ENCODE measurements around the gene ANAPC15. TPM values are rescaled to one million over a fixed set of nuclear protein-coding genes. Genes with fewer than 3 reads are reported as not detected.

Gene ANAPC15
- total RNA-seq, 1 experiment from 2014 or later: 65.6 TPM

- TF ChIP-seq CTCF (IDR thresholded peaks at IDR 0.05 in 2 of 3, conservative IDR thresholded peaks at IDR 0.05 in 1 of 3; ENCODE audit: borderline replicate concordance in 1 of 3, insufficient read depth in 1 of 3, low read depth in 2 of 3, low read length in 2 of 3): peak in 2 of 3 experiments; percentile 28 to 41; a peak in 1 of 6 replicates
- TF ChIP-seq SP1 (IDR thresholded peaks at IDR 0.05; ENCODE audit: low read depth): peak; percentile 89
- peak; percentile 64; the same call in 1 of the 2 replicates for TF ChIP-seq ELF1 (IDR thresholded peaks at IDR 0.05; ENCODE audit: borderline replicate concordance, low read depth)
These were observed 9.3 kb downstream of the ANAPC15 start, which contains the start of gene LAMTOR1 (continued) for GRCh38 chr11:72102946-72103753.

GRCh38 chr11:72102631-72102945 lies 9.9 kb downstream of the ANAPC15 start:
- no peak overlapping the region for H2AFZ ChIP-seq (ENCODE audit: low read depth, low read length, poor library complexity, severe bottlenecking)
- DNase-seq (ENCODE audit: low read depth, low spot score) (no peak), ATAC-seq (no peak)
- POLR2A ChIA-PET: no interaction called here
- H3K9ac ChIP-seq (ENCODE audit: low read length): peak overlapping the region; percentile 95
- peak overlapping the region; percentile 89 to 99 for H3K4me3 ChIP-seq (replicated peaks in 1 of 2; ENCODE audit: low read depth in 1 of 2, low read length in 2 of 2)
- peak overlapping the region; percentile 80 for H3K27ac ChIP-seq (ENCODE audit: low read depth, low read length)
- BruUV-seq (replicated peaks): no TSS peak
- H3K79me2 ChIP-seq (ENCODE audit: insufficient read depth, low read length): peaks cover 36% of the 10 kb centered on the region
- CTCF ChIA-PET: no interaction called here
- H4K20me1 ChIP-seq (ENCODE audit: insufficient read depth): no peaks in the 10 kb centered on the region
- peaks cover 11 to 18% of the 10 kb centered on the region in 2 experiments; a peak in 3 of 4 replicates for H3K4me1 ChIP-seq (ENCODE audit: control insufficient read depth in 1 of 2, insufficient read depth in 2 of 2, low read length in 2 of 2)
- H3K9me2 ChIP-seq (ENCODE audit: insufficient read depth): no peaks in the 10 kb centered on the region
- no peaks in the 10 kb centered on the region for H3K27me3 ChIP-seq (ENCODE audit: insufficient read depth, low read length)
- intact Hi-C loops (cut with micrococcal nuclease): loop anchor here (5.0 kb wide), 1 partner anchor 120 kb away; the partner anchor contains the start of gene INPPL1
- peaks cover 8 to 15% of the 10 kb centered on the region in 2 experiments; a peak in 3 of 4 replicates for H3K36me3 ChIP-seq (ENCODE audit: control insufficient read depth in 1 of 2, insufficient read depth in 2 of 2, low read length in 2 of 2)
- H3K4me2 ChIP-seq (ENCODE audit: low read length): peak overlapping the region; percentile 90
- RAD21 ChIA-PET (ENCODE audit: low non-redundant PET in 1 of 2, low total read pairs in 2 of 2, uncharacterized antibody in 2 of 2, unreplicated experiment in 2 of 2): interaction anchor here in 1 of 2 experiments (0.6 kb wide), 1 partner anchor 10 kb away, joined by 3 read pairs; the partner anchor contains the start of gene ANAPC15
- H3K9me3 ChIP-seq (ENCODE audit: control insufficient read depth in 1 of 2, insufficient read depth in 1 of 2, low read depth in 1 of 2, low read length in 2 of 2): no peaks in the 10 kb centered on the region
- no peak for TF ChIP-seq CBX3 (IDR thresholded peaks at IDR 0.05; ENCODE audit: low read depth)
- no peak for TF ChIP-seq JUND (IDR thresholded peaks at IDR 0.05)
- no peak for TF ChIP-seq CTCF (IDR thresholded peaks at IDR 0.05 in 2 of 3, conservative IDR thresholded peaks at IDR 0.05 in 1 of 3; ENCODE audit: borderline replicate concordance in 1 of 3, insufficient read depth in 1 of 3, low read depth in 2 of 3, low read length in 2 of 3)
- TF ChIP-seq YY1 (IDR thresholded peaks at IDR 0.05; ENCODE audit: extremely low read depth, insufficient replicate concordance, low read depth, low read length): no peak
- no peak for TF ChIP-seq SRF (IDR thresholded peaks at IDR 0.05; ENCODE audit: low read depth)
- no peak for TF ChIP-seq ELF1 (IDR thresholded peaks at IDR 0.05; ENCODE audit: borderline replicate concordance, low read depth)
- TF ChIP-seq FOSL1 (IDR thresholded peaks at IDR 0.05; ENCODE audit: low read depth): no peak
- TF ChIP-seq EZH2 (IDR thresholded peaks at IDR 0.05): no peak
- TF ChIP-seq REST (IDR thresholded peaks at IDR 0.05; ENCODE audit: low read depth): no peak
- no peak for TF ChIP-seq TCF7L2 (IDR thresholded peaks at IDR 0.05; ENCODE audit: borderline replicate concordance, extremely low read depth, insufficient read depth, insufficient read length)

Data from HCT116 (cell line).